Measurements from ENCODE around the gene NEU4.
"Not testable (repeated sequence)": the region's sequence is repeated elsewhere in the genome, so short reads cannot be mapped to it uniquely, and the experiment has no call there.

Gene NEU4

GRCh38 chr2:241833101-241833663 lies 24.2 kb downstream of the NEU4 start:
- in situ Hi-C loops (cut with HindIII; ENCODE audit: low sequenced_read_pairs): no loop called here

GRCh38 chr2:241833756-241834526 lies 24.9 kb downstream of the NEU4 start:
- in situ Hi-C loops (cut with HindIII; ENCODE audit: low sequenced_read_pairs): not testable (repeated sequence)

DNA sequence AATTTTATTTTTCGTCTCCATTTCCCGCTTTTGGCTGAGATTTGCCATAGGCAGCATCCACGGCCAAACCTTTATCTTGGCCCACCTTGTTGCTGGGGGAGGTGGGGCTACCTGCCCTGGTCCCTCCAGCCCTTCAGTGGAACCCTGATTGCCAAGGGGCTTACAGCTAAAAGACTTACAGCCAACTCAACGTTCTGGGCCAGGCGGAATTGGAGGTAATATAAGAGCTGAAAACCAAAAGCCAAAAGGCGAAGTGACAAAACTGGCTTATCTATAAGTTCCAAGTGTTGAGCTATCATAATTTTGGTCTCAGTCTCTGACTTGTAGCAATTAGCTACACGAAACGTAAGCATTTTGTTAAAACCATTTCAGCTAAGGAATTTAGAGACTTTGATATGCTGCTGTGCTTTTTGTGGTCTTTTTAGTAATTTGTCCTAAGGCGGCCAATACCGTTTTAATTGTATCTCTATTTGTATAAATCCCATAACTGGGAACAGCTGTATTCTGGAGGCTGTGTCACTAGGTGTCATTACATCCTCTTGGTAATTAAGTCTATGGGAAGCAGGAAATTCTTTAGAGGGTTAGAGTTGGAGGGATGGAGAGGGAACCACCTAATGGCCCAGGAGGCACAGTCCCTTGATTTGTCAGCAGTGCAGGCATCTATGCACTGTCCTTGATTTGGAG lies 25.7 kb downstream of the NEU4 start:
- in situ Hi-C loops (cut with HindIII; ENCODE audit: low sequenced_read_pairs): no loop called here

DNA sequence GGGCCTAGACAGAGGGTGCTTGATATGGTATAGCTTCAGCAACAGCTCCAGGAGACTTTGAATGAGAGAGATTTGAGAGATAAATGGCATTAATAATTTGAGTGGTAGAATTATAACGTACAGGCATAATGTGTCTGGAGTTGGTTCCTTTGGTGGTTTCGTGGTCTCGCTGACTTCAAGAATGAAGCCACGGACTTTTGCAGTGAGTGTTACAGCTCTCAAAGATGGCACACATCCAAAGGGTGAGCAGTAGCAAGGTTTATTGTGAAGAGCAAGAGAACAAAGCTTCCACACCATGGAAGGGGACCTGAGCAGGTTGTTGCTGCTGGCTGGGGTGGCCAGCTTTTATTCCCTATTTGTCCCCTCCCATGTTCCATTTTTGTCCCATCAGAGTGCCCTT lies 26.6 kb downstream of the NEU4 start:
- in situ Hi-C loops (cut with HindIII; ENCODE audit: low sequenced_read_pairs): no loop called here

- in situ Hi-C loops (cut with HindIII; ENCODE audit: low sequenced_read_pairs): no loop called here
Observed at GRCh38 chr2:241836292-241836691, 27.3 kb downstream of the NEU4 start.

DNA sequence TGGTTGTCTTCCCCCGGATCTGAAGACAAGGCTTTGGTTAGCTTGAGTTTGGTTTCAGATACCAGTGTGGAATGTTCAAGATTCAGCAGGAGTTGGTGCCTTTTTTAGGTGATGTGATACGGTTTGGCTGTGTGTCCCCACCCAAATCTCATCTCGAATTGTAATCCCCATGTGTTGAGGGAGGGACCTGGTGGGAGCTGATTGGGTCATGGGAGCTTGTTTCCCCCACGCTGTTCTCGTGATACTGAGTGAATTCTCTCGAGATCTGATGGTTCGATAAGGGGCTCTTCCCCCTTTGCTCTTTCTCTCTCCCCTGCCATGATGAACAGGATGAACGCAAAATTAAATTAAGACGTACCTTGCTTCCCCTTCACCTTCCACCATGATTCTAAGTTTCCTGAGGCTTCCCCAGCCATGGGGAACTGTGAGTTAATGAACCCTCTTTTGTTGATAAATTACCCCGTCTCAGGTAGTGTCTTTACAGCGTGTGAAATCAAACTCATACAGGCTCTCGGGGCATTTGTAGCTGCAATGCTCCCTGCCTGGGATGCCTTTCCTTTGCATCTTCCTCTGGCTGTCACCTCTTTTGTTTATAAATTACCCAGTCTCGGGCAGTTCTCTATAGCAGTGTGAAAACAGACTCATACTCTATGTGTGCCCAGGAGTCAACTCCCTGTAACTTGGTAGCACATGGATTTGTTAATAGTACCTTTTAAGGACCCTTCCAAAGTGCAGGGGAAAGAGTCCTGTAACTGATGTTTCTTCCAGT lies 28.4 kb downstream of the NEU4 start:
- in situ Hi-C loops (cut with HindIII; ENCODE audit: low sequenced_read_pairs): no loop called here

DNA sequence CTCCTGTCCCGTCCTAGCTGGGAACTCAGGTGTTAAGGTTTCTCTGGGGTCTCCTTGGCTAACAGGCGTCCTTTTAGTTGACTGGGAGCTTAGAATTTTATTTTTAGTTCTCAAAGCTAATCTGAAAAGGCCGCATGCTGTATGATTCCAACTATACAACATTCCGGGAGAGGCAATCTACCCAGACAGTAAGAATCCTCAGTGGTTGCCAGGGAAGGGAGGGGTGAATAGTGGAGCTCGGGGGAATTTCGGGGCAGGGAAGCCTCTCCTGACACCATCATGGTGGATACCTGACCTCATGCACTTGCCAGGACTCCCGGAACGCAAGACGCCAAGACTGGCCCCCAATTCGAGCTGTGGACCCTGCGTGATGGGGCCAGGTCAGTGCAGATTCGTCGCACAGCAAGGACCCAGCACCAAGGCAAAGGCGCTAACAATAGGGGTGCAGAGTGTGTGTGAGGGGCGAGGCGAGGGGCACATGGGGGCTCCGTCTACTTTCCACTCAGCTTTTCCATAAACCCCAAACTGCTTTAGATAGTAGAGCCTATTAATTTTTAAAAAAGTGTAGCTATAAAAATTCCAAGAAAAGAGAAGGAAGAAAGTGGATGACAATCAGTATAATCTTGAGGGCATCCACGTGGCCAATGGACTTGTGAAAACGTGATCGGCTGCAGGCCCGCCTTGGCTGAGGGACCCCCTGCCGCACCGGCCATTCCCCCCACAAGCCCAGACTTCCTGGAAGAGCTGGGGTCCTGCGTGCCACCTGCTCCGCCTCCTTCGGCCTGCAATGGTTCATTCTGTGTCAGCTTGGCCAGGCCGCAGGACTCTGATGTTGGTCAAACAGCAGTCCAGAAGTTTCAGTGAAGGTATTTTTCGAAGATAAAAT lies 32.4 kb downstream of the NEU4 start:
- in situ Hi-C loops (cut with HindIII; ENCODE audit: low sequenced_read_pairs): no loop called here

DNA sequence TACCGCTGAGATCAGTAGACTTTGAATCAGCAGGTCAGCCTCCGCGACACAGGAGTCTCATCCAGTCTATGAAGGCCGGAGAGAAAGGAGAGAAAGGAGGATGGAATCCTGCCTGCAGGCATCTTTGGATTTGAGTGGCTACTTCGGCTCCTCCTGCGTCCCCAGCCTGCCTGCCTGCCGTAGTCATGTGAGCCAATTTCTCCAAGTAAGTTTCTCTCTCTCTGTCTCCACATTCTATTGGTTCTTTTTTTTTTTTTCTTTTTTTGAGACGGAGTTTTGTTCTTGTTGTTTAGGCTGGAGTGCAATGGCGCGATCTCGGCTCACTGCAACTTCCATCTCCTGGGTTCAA lies 33.0 kb downstream of the NEU4 start:
- in situ Hi-C loops (cut with HindIII; ENCODE audit: low sequenced_read_pairs): no loop called here

DNA sequence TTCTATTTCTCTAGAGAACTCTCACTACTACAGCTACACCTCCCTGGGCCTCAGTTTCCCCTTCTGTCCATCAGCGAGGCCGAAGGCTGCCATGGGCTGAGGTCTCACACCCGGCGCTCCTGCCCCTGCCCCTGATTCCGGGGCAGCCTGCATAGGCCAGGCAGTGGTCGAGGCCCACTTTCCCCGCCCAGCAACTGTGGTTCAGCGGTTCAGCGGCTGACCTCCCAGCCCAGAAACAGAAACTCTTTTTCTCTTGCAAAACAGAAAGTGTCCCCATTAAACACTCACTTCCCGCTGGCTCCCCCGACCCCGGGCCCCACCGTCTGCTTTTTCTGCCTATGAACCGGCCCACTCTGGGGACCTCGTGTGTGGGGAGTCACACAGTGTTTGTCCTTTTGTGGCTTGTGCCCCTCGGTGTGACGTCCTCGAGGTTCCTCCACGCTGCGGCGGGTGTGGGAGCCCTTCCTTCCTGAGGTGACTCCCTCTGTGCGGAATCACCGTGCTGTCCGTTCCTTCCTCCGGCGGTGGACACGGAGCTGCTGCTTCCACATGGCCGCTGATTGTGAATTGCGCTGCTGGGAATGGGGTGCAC lies 33.7 kb downstream of the NEU4 start:
- in situ Hi-C loops (cut with HindIII; ENCODE audit: low sequenced_read_pairs): no loop called here

DNA sequence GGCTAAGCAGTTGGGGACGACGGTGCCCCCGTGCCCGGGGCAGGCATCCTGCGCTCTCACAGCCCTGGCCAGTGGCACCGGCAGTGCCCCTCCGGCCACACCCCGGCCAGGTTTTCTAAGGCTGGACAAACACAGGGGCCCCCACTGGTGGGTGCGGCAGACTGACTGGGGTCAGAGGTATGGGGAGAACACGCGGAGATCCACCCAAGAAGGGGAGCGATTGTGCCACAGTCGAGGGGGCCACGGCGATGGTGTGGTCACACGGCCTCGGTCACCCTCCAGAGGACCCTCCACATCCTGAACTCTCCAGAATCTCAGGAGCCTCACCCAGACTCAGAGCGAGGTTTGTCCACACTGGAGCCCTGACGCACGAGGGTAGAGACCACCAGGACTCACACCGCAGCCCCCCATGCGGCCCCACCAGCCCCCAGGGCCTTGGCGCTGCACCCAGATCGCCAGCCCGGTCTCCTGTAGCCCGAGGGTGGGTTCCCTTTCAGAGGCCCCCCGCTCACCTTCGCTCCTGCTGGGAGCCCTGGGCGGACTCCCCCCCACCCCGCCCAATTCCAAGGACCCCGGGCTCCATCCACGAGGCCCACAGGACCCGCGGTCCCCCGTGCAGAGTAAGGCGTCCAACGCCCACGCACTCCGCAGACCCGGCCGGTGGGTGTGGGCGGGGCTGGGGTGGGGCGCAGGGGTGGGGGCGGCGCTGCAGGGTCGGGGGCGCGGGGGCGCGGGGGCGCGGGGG lies 34.5 kb downstream of the NEU4 start:
- in situ Hi-C loops (cut with HindIII; ENCODE audit: low sequenced_read_pairs): no loop called here

DNA sequence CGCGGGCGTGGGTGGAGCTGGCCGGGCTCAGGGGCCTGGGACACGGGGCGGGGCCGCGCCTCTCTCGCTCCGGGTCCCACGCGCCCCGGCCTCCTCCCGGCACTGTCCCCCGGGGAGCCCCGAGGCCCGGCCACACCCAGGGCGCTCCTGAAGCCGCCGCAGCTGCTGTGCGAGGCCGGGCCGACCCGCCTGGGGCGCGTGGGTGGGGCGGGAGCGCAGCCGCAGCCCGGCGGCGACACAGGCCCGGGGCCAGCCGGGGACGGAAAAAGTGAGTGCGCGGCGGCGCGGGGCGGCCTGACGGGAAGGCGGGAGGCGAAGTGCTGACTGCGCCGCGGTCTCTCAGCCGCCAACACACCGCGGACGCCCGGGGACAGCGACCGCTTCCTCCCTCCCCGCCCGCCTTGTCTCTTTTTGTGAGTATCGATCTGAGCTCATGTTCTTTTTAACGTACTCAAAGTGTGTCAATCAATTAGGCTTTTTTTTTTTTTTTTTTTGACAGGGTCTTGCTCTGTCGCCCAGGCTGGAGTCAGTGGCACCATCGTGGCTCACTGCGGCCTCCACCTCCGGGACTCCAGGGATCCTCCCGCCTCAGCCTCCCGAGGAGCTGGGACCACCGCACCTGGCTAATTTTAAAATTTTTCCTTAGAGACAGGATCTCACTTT lies 35.2 kb downstream of the NEU4 start:
- in situ Hi-C loops (cut with HindIII; ENCODE audit: low sequenced_read_pairs): no loop called here

GRCh38 chr2:241844831-241845578 lies 36.0 kb downstream of the NEU4 start:
- in situ Hi-C loops (cut with HindIII; ENCODE audit: low sequenced_read_pairs): no loop called here

GRCh38 chr2:241846406-241846805 lies 37.4 kb downstream of the NEU4 start:
- in situ Hi-C loops (cut with HindIII; ENCODE audit: low sequenced_read_pairs): no loop called here

DNA sequence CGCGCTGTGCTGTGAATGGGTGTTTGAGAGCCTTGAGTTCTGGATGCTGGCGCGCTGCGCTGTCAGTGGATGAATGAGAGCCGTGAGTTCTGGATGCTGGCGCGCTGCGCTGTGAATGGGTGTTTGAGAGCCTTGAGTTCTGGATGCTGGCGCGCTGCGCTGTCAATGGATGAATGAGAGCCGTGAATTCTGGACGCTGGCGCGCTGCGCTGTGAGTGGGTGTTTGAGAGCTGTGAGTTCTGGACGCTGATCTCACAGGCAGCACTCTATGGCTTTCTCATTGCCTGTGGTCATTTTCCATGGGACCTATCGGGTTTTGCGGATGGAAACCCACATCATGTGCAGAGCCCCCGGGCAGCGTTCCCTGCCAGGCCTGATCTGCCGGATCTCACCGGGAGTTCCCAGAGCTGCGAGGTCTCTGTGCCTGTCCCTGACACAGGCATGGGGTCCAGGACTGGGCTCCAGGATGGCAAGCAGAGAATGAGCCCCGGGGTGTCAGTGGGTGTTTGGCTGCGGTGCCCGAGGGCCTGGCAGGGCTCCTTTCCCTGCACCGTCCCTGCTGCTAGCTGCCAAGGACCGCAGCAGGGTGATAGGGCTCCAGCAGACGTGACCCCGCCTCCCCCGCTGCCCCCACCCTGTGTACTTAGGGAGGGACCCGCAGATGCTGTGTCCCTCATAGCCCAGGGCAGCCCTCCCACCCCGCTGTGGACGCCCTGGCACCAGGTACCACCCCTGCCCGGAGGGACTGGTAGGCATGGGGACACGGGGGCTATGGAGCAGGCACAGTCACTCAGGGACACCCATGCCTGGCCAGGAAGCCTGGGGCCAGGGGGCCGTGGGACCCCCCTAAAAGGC lies 40.0 kb downstream of the NEU4 start:
- in situ Hi-C loops (cut with HindIII; ENCODE audit: low sequenced_read_pairs): no loop called here

DNA sequence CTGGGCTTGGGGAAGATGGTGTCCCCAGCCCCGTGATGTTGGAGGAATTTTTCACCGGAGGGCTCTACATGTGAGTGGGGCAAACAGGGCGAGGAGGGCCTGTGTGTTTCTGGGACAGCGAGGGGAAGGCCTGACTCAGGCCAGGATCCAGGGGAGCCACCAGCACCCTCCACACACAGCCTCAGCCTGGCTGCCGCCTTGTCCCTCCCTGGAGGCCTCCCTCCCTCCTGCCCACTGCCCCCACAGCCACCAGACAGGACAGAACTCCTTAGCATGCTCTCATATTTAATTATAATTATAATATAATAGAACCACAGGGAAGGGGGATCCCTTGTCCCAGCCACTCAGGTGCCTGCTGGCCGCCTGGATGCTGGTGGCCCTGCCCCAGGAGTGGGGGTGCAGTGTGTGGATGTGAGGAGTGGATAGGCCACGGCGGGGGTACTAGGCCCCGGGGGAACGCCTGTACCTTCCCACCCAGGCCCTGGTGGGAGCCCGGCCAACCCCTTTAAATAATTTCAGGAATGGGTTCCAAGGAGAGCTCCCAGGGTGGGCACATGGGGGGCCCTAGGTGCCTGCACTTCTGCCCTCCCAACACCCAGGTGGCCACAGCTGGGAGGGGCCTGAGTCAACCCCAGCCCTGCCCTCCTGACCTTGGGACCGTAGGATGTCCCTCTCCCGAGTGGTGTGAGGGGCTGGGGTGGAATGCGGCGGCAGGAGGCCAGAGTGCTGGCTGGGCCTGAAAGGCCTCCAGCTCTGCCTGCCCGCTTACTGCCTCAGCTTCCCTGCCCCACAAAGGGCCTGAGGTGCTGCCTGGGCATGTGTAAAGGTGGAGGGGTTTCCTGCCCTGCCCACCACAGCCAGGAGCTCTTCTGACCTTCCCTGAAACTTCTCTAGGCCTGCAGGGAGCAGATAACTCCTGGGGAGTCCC lies 40.9 kb downstream of the NEU4 start:
- in situ Hi-C loops (cut with HindIII; ENCODE audit: low sequenced_read_pairs): no loop called here

All from DLD1 (cell line).